Esophagus mucosa (tissue), 1 donor: Measurements from ENCODE around the gene EPB41L4A. TPM values are rescaled to one million over a fixed set of nuclear protein-coding genes. Genes with fewer than 3 reads are reported as not detected.
"Not testable (repeated sequence)": the region's sequence is repeated elsewhere in the genome, so short reads cannot be mapped to it uniquely, and the experiment has no call there.

ENCODE experiments used
- ATAC-seq: fragments of 200-7000 bp; cut with Tn5 transposase; one replicate; pipeline ENCODE4 v1.9.1; 2020
- total RNA-seq: library from RNA; stranded (reverse); gene quantifications from one replicate; pipeline ENCODE4 v1.2.4, GENCODE V29; 2023
- donor health status: DM: yes; HTN: yes; CAD: no.

Gene EPB41L4A
- total RNA-seq, 1 donor from 2014 or later: 35.1 TPM

DNA sequence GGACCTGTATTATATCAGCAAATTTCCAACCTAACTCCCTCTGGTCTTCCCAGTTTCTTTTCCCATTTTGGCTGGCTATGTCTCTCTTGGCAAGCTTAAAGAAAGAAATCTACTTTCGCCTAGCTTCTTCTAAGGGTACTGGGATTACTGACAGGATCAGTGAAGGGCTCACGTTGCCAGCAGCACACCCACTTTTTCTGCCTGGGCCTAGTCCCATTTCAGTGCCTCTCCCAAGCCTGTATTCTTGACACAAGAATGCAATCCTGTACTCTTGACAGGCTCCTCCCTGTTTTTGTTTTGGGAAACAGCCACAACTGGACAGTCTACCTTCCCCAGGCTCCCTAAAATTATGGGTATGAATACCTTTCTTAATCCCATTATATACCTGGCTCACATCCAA lies 170.5 kb downstream of the EPB41L4A start:
- ATAC-seq: peak; percentile 84

DNA sequence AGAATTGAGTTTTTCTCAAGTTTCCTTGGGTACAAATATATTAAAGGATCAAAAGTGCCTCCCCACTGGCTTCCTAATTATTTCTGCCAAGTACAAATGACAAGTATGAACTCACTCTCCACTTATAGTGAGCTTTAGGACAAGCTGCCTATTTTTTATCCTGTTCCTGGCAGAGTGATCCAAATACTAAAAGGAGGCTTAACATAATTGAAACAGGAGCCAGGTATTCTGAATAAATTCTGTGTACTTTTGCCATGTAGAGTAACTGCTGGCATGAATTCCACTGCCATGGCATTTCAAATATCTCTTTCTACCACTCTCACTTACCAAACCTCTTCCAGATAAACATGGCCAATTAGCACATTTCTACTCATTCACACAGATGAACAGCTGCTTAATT lies 171.1 kb downstream of the EPB41L4A start:
- peak; percentile 40 for ATAC-seq

DNA sequence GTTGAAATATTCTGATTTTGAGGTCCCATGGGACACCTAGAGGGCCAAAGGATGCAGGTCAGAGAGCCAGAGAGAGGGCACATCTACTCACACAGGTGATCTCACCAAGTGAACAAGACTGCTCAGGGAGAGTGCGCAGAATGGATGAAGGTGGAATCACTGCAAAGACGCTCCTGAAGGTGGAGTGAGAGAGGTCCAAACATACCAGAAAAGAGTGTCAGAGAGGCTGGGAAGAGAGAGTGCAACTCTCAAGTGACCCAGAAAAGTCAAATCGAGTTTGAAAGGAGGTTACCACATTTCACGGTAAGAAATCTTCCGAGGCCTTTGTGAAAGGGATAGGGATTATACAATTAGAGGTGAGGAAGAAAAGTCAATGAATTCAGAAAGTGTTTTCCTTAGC lies 173.4 kb downstream of the EPB41L4A start:
- peak; percentile 66 for ATAC-seq

DNA sequence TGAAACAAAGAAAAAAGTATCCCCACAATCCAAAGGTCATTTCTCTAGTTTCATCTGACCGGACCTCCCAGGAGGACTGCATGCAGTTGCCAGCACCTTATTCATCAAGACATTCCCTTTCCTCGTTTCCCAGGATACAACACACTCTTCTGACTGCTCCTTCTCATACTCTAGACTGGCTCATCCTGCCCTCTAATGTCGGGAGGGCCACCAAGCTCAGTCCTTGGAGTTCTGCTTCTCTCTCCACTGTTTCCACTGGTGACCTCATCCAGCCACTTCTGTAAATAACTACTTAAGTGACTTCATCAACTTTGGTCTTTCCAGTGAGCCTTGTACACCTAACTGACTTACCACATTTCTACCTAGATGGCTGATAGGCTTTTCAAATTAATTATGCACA lies 179.1 kb downstream of the EPB41L4A start:
- no peak for ATAC-seq

DNA sequence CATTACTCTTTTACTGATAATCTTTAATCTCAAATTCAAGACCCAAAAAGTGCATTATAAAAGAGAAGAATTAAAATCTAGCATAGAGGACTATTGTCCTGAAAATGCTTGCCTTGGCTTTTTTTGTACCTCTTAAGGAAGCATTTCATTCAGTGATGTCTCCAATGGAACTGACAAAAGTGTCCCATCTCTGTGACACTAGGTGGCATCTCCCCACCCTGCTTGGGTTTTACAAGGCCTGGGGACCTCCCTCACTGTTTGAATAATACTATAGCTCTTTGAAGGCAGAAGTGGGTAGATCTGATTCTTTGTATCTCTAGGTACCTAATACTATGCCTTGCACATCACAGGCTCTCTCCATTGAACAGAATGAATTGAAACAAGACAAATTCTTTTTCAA lies 180.6 kb downstream of the EPB41L4A start:
- ATAC-seq: no peak

DNA sequence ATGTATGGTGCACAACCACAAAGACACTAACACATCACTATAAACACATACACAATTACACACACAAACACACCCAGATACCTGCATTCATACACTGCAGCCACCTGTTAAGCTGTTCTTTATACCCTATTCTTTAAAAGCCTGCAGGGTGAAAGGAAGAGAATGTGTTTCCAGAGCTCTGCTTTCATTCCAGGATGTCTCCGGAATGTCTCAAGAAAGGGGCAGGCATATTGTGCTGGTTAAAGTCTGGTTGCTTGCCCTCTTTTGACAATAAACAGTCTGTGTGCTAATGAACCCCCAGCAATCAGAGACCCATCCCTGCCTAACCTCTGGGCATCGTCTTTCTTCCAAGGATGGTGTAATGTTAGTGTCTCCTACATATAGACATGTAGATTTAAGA lies 181.6 kb downstream of the EPB41L4A start:
- no peak for ATAC-seq

DNA sequence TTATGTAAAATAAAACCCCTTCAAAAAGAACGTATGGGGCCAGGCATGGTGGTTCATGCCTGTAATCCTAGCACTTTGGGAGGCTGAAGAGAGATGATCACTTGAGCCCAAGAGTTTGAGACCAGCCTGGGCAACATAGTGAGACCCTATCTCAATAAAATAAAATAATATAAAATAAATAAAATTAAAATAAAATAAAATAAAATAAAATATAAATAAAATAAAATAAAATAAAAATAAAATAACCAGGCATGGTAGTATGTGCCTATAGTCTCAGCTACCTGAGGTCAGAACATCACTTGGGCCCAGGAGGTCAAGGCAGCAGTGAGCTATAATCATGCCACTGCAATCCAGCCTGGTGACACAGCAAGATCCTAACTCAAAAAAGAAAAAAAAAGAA lies 185.1 kb downstream of the EPB41L4A start:
- ATAC-seq: no peak

DNA sequence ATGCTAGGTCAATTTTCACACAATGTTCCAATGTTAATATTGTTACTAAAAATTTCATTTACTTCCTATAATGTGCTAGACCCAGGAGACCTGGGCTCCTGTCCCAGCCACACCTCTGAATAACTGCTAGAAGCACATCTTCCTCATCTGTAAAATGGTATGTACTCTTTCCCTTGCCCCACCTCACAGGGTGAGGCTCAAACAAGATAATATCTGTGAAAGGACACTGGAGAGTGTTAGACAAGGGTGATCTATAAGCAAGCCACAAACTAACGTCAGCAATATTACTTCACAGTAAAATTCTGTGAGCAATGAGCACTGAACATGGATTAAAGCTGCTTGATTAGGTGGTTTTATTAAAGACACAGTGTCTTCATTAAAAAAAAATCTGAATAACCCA lies 186.4 kb downstream of the EPB41L4A start:
- ATAC-seq: peak; percentile 90

DNA sequence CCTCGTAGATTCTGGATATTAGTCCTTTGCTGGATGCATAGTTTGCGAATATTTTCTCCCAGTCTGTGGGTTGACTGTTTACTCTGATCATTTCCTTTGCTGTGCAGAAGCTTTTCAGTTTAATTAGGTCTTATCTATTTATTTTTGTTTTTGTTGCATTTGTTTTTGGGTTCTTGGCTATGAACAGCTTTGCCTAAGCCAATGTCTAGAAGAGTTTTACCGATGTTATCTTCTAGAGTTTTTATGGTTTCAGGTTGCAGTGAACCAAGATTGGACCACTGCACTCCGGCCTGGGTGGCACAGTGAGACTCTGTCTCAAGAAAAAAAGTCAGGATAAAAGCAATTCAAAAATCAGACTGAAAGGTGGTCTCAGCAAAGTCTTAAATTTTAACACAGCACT lies 188.5 kb downstream of the EPB41L4A start:
- ATAC-seq: no peak

DNA sequence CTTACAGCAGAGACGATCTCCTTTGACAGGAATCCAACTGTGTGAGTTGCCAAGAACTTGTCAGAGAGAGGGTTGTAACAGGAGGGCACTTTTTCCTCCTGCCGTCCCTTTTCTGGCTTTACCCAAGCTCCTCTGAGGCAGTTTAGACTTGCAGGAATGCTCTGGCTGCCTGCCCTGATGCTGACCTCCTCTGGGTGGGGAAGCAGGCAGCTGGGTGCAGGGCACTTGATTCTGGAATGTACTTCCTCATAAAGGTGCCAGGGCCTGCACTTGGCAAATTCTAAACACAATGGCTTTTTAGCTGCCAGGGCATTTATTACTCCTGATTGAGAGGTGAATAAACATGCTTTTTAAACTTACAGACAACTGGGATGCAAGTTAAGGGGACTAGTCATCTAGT lies 190.4 kb downstream of the EPB41L4A start:
- ATAC-seq: peak; percentile 94

DNA sequence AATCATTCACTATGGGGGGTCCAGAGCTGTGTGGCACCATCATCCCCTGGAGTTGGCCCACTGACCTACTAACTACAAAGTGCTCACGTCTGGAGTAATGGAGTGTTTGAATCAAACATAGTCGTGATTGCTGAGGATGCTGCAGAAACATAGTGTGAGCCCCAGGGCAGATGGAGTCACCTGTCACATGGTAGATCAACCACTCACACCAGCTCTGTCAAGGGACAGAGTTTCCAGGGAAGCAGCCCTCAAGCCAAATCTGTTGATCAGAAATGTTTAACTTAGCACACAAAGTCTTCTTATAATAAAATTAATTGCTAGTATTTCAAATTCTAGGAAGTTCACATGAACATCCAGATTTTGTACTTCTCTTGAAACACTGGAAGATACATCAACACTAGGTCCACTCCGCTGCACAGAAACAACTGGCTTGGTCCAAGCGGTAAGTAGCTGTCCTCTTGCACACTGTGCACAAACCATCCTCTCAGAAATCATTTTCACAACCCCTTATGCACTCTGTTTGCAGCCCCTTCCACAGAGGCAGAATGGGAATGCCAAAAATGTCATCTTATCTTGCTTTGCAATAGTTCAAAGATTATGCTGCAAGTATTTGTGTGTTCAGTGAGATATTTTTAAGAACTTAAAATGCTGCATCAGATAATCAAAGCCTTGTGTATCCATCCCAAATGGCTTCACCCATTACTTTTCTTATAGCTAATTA lies 191.0 kb downstream of the EPB41L4A start:
- no peak for ATAC-seq

DNA sequence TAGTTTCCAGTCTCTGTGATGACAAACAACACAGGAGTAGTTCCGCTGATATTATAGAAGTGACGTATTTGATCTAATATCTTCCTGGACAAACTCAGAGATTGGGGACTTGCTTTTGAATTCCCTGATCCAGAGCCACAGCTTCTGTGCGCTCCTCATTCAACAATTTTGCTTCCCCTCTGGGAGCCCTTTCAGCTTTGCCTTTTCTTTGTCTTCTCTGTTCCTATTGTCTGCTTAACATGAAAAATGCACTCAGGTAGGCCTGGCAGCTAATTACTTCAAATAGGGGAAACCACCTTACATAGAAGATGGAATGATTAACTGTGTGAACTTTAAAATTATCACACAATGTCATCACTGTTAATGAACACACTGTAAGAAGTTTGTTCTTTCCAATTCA lies 192.9 kb downstream of the EPB41L4A start:
- ATAC-seq: no peak

DNA sequence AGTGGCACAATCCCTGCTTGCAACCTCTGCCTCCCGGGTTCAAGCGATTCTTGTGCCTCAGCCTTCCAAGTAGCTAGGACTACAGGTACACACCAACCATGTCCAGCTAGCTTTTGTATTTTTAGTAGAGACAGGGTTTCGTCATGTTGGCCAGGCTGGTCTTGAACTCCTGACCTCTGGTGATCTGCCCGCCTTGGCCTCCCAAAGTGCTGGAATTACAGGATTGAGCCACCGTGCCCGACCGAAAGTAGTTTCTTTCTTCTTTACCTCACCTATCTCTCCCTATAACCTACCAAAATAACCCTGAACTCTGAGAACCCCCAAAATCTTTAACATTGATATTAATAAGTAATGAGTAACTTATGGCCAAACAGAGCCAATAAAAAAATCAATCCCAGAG lies 196.1 kb downstream of the EPB41L4A start:
- not testable (repeated sequence) for ATAC-seq

DNA sequence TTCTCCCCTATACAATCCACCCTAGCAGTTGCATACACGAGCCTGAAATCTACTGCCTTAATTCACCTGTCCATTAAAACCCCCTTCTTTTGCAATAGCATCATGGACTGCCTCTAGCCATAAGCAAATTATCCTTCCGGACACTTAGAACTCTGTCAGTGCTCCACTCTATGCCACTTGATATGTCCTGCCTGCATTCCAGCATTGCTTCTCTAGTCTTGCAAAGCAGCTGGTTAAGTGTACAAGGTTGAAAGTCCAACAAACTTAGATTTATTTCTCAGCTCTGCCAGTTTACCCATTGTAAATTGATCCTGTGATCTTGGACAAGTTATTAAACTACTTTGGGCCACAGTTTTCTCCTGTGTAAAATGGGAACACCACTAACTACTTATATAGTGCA lies 197.9 kb downstream of the EPB41L4A start:
- no peak for ATAC-seq

DNA sequence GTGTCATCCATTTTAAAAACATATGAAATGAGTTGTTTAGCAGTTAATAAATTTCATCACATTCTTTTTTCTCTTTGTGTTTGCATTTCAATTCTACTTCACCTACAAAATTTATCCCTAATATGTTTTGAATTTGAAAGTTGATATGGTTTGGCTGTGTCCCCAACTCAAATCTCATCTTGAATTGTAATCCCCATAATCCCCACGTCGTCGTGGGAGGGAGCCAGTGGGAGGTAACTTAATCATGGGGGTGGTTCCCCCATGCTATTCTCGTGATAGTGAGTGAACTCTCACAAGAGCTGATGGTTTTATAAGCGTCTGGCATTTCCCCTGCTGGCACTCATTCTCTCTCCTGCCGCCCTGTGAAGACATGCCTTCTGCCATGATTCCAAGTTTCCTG lies 200.1 kb downstream of the EPB41L4A start:
- ATAC-seq: no peak

DNA sequence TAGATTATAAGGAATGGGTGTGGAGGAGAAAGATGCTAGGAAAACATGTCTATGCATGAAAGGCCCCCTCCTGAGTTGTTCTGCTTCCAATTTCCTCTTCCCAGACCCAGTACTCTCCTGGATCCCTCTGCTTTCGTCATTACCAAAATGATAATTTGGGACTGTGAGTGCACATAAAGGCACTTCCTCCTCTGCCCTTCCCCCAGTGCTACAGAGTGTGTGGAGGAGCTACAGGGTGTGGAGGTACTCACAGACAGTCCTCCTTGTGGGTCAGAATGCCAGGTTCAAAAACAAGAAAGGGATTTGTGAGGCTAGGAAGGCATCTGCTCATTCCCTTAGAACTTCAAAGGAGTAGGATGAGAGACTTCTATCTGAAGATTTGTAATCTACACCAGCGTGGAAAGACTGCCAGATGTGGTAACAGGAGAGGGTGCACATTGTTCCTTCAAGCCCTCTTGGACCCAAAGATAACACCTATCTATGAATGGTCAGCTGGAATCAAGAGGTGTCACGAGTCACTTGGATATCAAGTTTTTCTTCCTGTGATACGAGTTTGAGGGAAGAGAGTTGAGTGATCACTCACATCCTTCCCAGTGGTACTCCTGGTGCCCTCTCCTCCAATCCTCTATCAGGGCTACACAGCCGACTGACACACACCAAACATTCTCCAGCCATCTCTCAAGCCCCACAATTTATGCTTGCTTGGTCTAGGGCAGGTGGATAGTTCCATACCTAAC lies 201.1 kb downstream of the EPB41L4A start:
- ATAC-seq: peak; percentile 83

DNA sequence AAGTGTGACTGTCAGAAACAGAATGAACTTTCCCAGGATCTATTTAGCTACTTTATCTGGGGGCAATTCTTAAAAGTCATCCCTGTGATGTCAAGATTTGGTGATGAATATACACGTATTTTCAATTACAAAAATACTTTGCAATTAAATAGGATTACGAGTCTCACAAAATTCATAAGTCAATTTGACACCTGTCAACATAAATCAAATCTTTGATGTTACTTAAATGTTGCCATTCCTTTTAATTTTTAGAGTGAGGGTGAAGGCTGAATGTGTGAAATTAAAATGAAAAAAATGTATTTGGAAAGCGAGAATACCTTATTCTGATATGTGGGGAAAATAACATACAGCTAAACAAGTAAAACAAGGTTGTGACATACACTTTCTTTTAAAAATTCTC lies 202.9 kb downstream of the EPB41L4A start:
- no peak for ATAC-seq

DNA sequence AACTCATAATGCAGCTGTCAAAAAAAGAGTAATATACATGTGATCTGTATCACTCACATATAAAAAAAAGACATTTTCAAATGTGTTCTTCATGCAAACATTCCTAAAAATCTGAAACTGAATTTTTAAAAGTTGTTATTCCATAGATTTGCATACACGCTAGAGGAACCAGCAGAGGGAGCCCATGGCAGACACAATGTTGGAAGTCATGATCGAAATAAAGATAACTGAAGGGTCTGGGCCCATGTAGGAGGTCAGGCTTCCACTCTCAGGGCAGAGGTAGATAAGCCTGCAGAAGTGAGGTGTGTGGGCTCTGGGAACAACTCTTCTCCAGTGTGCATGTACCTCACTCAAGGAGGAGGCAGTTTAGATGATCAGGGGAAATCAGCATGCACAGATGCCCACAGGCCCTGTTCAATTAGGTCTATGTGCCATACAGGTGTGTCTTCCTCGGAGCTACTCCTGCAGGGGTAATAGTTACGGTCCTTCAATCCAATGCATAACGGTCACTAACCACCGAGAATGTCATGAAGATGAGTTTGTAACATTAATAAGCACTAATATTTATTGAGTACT lies 208.6 kb downstream of the EPB41L4A start:
- ATAC-seq: peak; percentile 38

DNA sequence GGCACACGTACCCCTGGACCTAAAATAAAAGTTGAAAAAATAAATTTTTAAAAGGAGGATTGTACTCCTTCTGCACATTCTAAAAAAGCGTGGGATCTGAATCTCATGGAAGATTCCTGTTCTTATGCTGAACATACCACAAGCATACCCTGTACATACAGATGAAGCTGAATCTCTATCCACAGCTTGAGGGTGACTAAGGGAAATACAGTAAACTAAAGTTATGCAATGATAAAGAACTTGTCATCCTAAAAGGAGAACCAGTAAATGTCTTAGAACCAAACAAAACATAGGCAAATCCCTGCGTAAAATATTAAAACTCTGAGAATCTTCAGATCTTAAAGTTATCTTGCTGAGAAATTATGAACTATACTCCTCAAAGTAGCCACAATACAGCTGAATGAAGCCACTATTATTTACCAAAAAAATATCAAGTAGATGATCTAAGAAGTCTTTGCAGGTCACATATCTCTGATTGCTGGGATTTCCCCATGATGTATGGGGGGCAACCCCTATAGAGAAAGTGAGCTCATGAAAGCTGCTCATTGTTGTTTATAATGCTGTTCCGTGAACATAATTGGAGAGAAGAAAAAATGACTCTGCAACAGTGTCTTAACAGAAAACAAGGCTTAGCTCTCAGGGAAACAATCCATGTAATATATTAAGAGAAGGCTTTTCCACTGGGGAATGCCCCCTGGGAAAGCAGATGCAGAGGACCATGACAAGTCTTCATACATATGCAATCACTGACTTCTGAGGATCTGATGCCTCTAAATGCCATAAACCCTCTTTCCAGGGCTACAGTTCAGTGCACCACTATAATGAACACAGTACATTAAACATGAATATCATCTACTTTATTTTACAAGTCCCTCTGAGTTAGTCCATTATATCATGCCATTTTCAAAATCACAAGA lies 210.1 kb downstream of the EPB41L4A start:
- no peak for ATAC-seq

DNA sequence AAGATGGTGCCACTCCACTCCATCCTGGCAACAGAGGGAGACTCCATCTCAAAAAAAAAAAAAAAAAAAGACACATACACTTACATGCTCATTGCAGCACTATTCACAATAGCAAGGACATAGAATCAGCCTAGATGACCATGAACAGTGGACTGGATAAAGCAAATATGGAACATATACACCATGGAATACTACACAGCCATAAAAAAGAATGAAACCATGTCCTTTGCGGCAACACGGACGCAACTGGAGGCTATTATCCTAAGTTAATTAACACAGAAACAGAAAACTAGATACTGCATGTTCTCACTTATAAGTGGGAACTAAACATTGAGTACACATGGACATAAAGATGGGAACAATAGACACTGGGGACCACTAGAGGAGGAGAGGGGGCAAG lies 210.9 kb downstream of the EPB41L4A start:
- ATAC-seq: not testable (repeated sequence)

DNA sequence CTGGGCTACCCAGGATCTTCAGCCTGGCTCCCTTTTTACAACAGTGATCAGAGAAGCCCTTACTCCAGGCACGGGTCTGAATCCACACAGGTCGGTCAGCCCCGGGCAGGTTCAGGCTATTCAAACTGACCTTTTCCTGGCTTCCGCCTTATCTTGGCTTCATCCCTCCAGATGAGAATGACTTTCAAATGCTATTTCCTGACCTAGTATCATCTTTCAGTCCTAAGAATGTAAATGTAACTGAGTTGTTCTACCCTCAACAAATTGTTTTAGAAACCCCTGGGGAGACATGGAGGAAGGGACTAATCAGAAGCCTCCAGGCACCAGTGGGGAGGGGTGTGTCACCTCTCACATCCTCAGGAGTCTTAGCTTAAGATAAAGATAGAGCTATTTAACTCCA lies 213.2 kb downstream of the EPB41L4A start:
- ATAC-seq: no peak

DNA sequence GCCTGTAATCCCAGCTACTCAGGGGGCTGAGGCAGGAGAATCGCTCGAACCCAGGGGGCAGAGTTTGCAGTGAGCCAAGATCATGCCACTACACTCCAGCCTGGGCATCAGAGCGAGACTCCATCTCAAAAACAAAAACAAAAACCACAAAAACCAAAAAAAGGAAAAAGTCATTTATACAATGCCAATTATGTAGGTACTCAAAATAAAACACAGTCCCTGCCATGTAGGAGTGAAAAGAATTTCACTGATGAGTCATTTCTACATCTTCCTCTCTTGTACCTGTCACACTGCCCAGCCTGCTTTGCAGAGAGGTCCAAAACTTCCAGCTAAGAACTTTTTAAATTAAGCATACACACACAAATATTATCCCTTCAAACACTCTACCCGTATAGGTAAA lies 215.8 kb downstream of the EPB41L4A start:
- peak; percentile 76 for ATAC-seq

DNA sequence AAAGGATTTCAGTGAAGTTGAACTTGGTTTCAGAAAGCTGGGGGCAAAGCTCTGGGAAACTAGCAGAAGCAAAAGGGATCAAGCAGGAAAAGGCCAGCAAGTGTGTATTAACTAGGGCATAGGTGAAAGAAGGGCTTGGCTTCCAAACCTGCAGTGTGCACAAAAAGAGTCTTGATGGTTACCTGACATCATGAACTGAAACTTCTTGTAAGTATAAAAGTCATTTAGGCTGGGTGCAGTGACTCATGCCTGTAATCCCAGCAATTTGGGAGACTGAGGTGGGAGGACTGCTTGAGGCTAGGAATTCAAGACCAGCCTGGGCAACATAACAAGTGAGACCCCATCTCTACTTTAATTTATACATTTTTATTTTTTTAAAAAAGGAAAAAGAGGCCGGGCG lies 216.4 kb downstream of the EPB41L4A start:
- ATAC-seq: peak; percentile 81
